Keratinocyte (primary cell): Measurements from ENCODE around the gene TRAPPC13. TPM values are rescaled to one million over a fixed set of nuclear protein-coding genes. Genes with fewer than 3 reads are reported as not detected.
"Not testable (repeated sequence)": the region's sequence is repeated elsewhere in the genome, so short reads cannot be mapped to it uniquely, and the experiment has no call there.

Experiments used
- DNase-seq: peaks from one replicate; pipeline ENCODE4 v3.0.0-alpha.2; 2011; ENCODE audit warnings: low read depth, missing footprints, low spot score
- FAIRE-seq: peaks from 2 replicates; lab custom pipeline; 2011; peaks lifted over from hg19 to GRCh38; lab: Jason Lieb, UNC
- H2AFZ ChIP-seq: 2 replicates; pipeline ENCODE4 v1.6.0; 2012; ENCODE audit warnings: low read length, control low read depth, inconsistent platforms; ENCODE audit not compliant: control insufficient read depth
- H3K27ac ChIP-seq: 2 replicates; pipeline ENCODE4 v1.5.1; 2011; ENCODE audit warnings: low read length; ENCODE audit not compliant: control insufficient read depth, insufficient read depth
- H3K27me3 ChIP-seq: 3 replicates; pipeline ENCODE4 v1.6.0; 2011; ENCODE audit warnings: low read length; ENCODE audit not compliant: control insufficient read depth, insufficient read depth; ENCODE audit errors: extremely low read depth
- H3K36me3 ChIP-seq, 2 experiments: 2 replicates in 1 of 2; 3 replicates in 1 of 2; pipeline ENCODE4 v1.5.1; 2011; ENCODE audit warnings: low read length in 2 of 2, mild to moderate bottlenecking in 1 of 2; ENCODE audit not compliant: control insufficient read depth in 2 of 2, insufficient read depth in 2 of 2; ENCODE audit errors: extremely low read depth in 1 of 2
- H3K4me1 ChIP-seq: 3 replicates; pipeline ENCODE4 v1.5.1; 2011; ENCODE audit warnings: low read length; ENCODE audit not compliant: control insufficient read depth, insufficient read depth; ENCODE audit errors: extremely low read depth
- H3K4me2 ChIP-seq: 3 replicates; pipeline ENCODE4 v1.6.0; 2011; ENCODE audit warnings: low read depth, low read length; ENCODE audit not compliant: control insufficient read depth, insufficient read depth; ENCODE audit errors: extremely low read depth
- H3K4me3 ChIP-seq, 3 experiments: fragments of 200-600 bp in 1 of 3; sonication (generic) in 1 of 3; 2 replicates in 2 of 3; 3 replicates in 1 of 3; pipeline ENCODE4 v1.5.1; 2011 to 2016; ENCODE audit warnings: low read length in 3 of 3, mild to moderate bottlenecking in 3 of 3, control low read depth in 2 of 3, inconsistent platforms in 1 of 3, low read depth in 1 of 3, mixed read lengths in 1 of 3, mixed run types in 1 of 3, moderate library complexity in 1 of 3; ENCODE audit not compliant: control insufficient read depth in 2 of 3, insufficient read depth in 2 of 3; ENCODE audit errors: extremely low read depth in 1 of 3
- H3K79me2 ChIP-seq: 2 replicates; pipeline ENCODE4 v1.6.0; 2012; ENCODE audit warnings: low read length; ENCODE audit not compliant: control insufficient read depth, insufficient read depth
- H3K9ac ChIP-seq: 3 replicates; pipeline ENCODE4 v1.6.0; 2011; ENCODE audit warnings: low read length; ENCODE audit not compliant: control insufficient read depth, insufficient read depth; ENCODE audit errors: extremely low read depth
- H3K9me1 ChIP-seq: 3 replicates; pipeline ENCODE4 v1.6.0; 2011; ENCODE audit warnings: low read length; ENCODE audit not compliant: control insufficient read depth, insufficient read depth; ENCODE audit errors: extremely low read depth
- H3K9me3 ChIP-seq: 2 replicates; pipeline ENCODE4 v1.5.1; 2012; ENCODE audit warnings: low read depth, low read length; ENCODE audit not compliant: control insufficient read depth
- H4K20me1 ChIP-seq: 3 replicates; pipeline ENCODE4 v1.6.0; 2011; ENCODE audit warnings: low read length; ENCODE audit not compliant: control insufficient read depth, insufficient read depth; ENCODE audit errors: extremely low read depth
- EZH2 ChIP-seq: IDR thresholded peaks from one replicate; pipeline ENCODE4 v1.6.1; 2012; ENCODE audit warnings: inconsistent platforms, mild to moderate bottlenecking, low read length, moderate library complexity
- dilution Hi-C: fragments of 300-500 bp; cut with MboI; formaldehyde crosslinking; loops from one replicate; pipeline ENCODE4 v1.7.0; 2020; ENCODE audit warnings: low sequenced_read_pairs; ENCODE audit not compliant: extremely low pct_ligation_motif_present
- polyA plus RNA-seq, 5 experiments: library from polyadenylated mRNA; depleted of rRNA in 3 of 5; stranded (reverse) in 3 of 5; stranded (forward) in 1 of 5; unstranded in 1 of 5; fragments of >200 nt; gene quantifications; 1 replicate in 1 of 5; 2 replicates in 3 of 5; 3 replicates in 1 of 5; pipeline versions ENCODE4 v1.2.1 to v1.2.3, GENCODE V29; 2011 to 2012; ENCODE audit warnings: missing spikeins in 2 of 5, low read depth in 1 of 5, low replicate concordance in 1 of 5
- TF ChIP-seq, protein P1 (sequence below), 3 experiments: IDR thresholded peaks in 1 of 3; conservative IDR thresholded peaks in 1 of 3; optimal IDR thresholded peaks in 1 of 3; 2 replicates in 2 of 3; 3 replicates in 1 of 3; pipeline versions ENCODE3 to v1.5.1; 2011; ENCODE audit warnings: low read length in 3 of 3, mild to moderate bottlenecking in 3 of 3, moderate library complexity in 2 of 3, control low read depth in 1 of 3, inconsistent platforms in 1 of 3; ENCODE audit not compliant: insufficient read depth in 2 of 3; ENCODE audit errors: extremely low read depth in 1 of 3

TRAPPC13 gene
- polyA plus RNA-seq, 1 donor (not counting 4 experiments of a cell fraction or from before 2014, with no cell fraction given) = 22.2 TPM

DNA sequence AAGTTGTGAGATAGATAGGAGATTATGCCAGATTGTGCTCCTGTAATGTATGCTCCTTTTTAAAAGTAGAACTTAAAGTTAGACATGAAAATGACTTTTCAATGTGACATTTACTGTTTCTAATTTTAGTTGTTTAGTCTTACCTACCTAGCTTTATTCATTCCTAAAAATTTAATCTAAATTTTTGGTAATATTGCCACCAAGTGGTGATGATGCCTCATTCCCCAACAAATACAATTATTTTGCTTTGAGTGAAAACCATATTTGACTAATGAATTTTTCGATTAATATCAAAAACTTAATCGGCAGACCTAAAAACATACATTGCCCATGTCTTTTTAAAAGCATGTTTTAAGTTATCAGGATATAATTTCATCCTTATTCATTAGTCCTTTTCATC, 36.1 kb upstream of the TRAPPC13 start:
- peaks cover 3 to 6% of the 10 kb centered on the region in 2 experiments for H3K36me3 ChIP-seq
- no peak for TF ChIP-seq EZH2
- TF ChIP-seq, protein P1, sequence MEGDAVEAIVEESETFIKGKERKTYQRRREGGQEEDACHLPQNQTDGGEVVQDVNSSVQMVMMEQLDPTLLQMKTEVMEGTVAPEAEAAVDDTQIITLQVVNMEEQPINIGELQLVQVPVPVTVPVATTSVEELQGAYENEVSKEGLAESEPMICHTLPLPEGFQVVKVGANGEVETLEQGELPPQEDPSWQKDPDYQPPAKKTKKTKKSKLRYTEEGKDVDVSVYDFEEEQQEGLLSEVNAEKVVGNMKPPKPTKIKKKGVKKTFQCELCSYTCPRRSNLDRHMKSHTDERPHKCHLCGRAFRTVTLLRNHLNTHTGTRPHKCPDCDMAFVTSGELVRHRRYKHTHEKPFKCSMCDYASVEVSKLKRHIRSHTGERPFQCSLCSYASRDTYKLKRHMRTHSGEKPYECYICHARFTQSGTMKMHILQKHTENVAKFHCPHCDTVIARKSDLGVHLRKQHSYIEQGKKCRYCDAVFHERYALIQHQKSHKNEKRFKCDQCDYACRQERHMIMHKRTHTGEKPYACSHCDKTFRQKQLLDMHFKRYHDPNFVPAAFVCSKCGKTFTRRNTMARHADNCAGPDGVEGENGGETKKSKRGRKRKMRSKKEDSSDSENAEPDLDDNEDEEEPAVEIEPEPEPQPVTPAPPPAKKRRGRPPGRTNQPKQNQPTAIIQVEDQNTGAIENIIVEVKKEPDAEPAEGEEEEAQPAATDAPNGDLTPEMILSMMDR (optimal IDR thresholded peaks at IDR 0.05 in 1 of 3, IDR thresholded peaks at IDR 0.05 in 1 of 3, conservative IDR thresholded peaks at IDR 0.05 in 1 of 3; ENCODE audit: extremely low read depth in 1 of 3, insufficient read depth in 2 of 3, low read length in 3 of 3) = no peak
- H3K9ac ChIP-seq = no peak overlapping the region
- no peak overlapping the region for H2AFZ ChIP-seq
- no peak for FAIRE-seq
- no peaks in the 10 kb centered on the region for H3K9me3 ChIP-seq
- no peak overlapping the region for H3K4me3 ChIP-seq
- H3K9me1 ChIP-seq = no peaks in the 10 kb centered on the region
- H3K27ac ChIP-seq = no peak overlapping the region
- H3K4me2 ChIP-seq = no peak overlapping the region
- dilution Hi-C loops = no loop called here
- DNase-seq = no peak
- H3K4me1 ChIP-seq = no peaks in the 10 kb centered on the region
- no peaks in the 10 kb centered on the region for H3K27me3 ChIP-seq
- no peaks in the 10 kb centered on the region for H4K20me1 ChIP-seq
- no peaks in the 10 kb centered on the region for H3K79me2 ChIP-seq

DNA sequence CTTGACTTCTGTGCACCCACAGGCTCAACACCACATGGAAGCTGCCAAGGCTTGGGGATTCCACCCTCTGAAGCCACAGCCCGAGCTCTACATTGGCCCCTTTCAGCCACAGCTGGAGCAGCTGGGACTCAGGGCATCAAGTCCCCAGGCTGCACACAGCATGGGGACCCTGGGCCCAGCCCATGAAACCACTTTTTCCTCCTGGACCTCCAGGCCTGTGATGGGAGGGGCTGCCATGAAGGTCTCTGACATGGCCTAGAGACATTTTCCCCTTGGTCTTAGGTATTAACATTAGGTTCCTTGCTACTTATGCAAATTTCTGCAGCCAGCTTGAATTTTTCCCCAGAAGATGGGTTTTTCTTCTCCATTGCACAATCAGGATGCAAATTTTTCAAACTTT, 23.1 kb upstream of the TRAPPC13 start:
- H3K4me1 ChIP-seq, H3K27ac ChIP-seq, H3K9me1 ChIP-seq, H3K4me3 ChIP-seq, H3K9me3 ChIP-seq, H3K36me3 ChIP-seq, H2AFZ ChIP-seq, DNase-seq, H3K4me2 ChIP-seq, H3K27me3 ChIP-seq, H3K9ac ChIP-seq, dilution Hi-C loops, FAIRE-seq, H4K20me1 ChIP-seq, H3K79me2 ChIP-seq: not testable (repeated sequence)

DNA sequence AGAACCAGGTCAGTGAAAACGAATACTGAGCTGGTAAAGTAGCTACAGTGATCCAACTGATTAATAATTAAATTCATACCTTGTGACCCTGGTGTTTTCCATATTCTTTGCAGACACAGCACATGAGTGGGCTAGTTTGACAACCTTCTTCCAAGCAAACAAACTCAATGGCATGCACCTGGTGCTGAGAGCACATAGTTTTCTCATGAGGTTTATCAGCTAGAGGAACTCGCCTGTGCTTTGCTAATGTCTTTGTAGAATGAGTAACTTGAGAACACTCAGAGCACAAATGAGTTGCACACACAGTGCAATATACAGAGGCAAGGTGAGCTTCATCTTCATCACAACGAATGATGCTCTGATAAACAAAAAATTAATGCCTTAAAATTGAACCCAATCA, 13.3 kb upstream of the TRAPPC13 start:
- peak; percentile 41 for FAIRE-seq
- peak overlapping the region; percentile 19 for H3K27ac ChIP-seq

More for the DNA sequence above, 13.3 kb upstream of the TRAPPC13 start:
- H3K4me2 ChIP-seq = peak overlapping the region; percentile 12
- H4K20me1 ChIP-seq = no peaks in the 10 kb centered on the region
- peaks cover 6% of the 10 kb centered on the region for H3K4me1 ChIP-seq
- H3K9me3 ChIP-seq = no peaks in the 10 kb centered on the region
- dilution Hi-C loops = no loop called here
- peaks cover 4 to 6% of the 10 kb centered on the region in 2 experiments for H3K36me3 ChIP-seq
- peak; percentile 1 for DNase-seq
- H3K27me3 ChIP-seq = no peaks in the 10 kb centered on the region
- no peak overlapping the region for H3K4me3 ChIP-seq
- no peaks in the 10 kb centered on the region for H3K79me2 ChIP-seq
- TF ChIP-seq EZH2 = no peak
- TF ChIP-seq, protein P1 (optimal IDR thresholded peaks at IDR 0.05 in 1 of 3, IDR thresholded peaks at IDR 0.05 in 1 of 3, conservative IDR thresholded peaks at IDR 0.05 in 1 of 3; ENCODE audit: extremely low read depth in 1 of 3, insufficient read depth in 2 of 3, low read length in 3 of 3) = no peak
- no peaks in the 10 kb centered on the region for H3K9me1 ChIP-seq
- H2AFZ ChIP-seq = no peak overlapping the region
- no peak overlapping the region for H3K9ac ChIP-seq
